NCI-H526 treated with DMSO at 0.1 percent for 48 hours (cell line): Measurements from ENCODE around the gene SMARCC1.

Experiments used
- DNase-seq: peaks from one replicate; lab custom pipeline; 2025; lab: John Stamatoyannopoulos, UW

SMARCC1 gene

DNA sequence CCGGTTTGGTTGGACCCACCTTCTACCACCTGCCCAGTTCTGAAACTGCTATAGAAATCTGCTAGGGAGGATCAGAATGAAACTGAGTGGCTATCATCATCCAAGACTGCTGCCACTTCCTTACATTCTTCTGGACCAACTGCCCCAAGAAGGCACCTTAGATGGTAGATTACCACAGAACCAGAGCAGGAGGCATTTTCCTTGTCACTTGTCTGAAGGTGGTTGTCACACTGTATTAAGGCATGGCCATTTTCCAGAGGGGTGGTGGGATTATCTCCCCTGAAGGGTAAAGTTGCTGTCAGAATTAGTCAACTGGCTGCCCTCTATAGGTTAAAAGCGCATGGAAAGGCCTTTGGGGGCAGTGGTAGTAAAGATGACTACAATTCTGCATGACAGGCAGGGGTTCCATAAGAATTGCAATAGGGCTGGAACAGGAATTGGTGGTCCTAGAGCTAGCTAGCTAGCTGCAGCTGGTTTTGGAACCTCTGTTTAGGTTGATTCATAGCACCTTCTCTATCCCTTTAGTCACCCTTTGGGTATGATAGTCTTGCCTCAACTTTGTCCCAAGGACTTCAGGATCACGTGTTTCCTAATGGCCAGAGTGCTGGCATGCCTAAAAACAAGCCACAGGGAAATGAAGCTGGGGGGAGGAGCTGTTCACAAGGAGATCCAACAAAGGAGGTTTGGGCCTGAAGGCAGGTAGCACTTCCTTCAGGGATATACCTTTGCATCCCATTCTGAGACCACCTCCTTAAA is 198.2 kb downstream of the SMARCC1 start:
- no peak for DNase-seq

- DNase-seq, result no peak
These were observed 199.9 kb downstream of the SMARCC1 start for GRCh38 chr3:47581835-47582234.

- DNase-seq, result no peak
These were observed 200.3 kb downstream of the SMARCC1 start for GRCh38 chr3:47581422-47581821.

- no peak for DNase-seq
These were observed 201.2 kb downstream of the SMARCC1 start for GRCh38 chr3:47580481-47580880.

- DNase-seq, result no peak
These were observed 201.8 kb downstream of the SMARCC1 start for GRCh38 chr3:47579875-47580274.

DNA sequence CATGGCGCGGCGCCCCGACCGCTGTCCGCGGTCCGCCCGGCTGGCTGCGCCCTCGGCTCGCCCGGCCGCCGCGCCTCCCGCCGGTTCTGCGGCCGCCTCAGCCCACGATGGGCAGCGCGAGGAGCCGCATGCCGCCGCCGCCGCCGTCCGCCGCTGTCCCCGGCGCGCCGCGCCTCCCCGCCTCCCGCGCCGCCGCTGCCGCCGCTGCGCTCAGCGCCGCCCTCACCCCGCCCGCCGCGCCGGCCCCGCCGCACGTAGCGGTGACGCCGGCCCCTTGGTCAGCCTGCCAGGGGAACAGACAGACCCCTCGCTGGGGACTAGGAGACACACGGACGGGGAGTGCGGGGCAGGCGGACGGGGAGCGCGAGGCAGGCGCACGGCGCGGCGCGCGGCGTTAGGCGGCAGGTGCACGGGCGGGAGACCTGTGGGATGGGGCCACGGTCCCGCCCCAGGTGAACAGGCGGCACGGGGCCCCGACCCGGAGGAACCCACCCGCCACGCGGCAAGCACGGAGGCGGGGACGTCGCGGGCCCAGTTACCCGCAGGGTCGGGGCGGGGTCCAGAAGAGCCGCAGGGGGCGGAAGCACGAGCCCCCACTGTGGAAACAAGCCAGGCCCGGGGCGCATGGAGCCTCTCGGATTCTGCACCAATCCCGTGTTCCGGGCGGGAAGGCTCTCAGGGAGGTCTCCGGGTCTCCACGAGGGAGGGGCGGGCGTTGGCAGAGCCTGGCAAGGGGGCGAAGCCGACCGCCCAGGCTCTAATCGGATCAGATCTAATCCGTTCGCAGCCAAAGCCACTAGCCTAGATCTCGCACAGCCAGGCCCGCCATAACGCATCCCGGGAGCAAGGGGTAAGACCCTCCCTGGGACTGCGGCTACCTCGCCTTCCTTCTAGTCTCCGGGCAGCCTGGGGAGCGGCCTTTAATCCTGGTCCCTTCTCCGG is 202.7 kb downstream of the SMARCC1 start, which contains the start of gene CSPG5:
Gene CSPG5, minus strand, starts transcription at position 175 of the 942 bp plus-strand sequence. Its CDS starts 172 bp downstream, at position 3.
- no peak for DNase-seq

DNA sequence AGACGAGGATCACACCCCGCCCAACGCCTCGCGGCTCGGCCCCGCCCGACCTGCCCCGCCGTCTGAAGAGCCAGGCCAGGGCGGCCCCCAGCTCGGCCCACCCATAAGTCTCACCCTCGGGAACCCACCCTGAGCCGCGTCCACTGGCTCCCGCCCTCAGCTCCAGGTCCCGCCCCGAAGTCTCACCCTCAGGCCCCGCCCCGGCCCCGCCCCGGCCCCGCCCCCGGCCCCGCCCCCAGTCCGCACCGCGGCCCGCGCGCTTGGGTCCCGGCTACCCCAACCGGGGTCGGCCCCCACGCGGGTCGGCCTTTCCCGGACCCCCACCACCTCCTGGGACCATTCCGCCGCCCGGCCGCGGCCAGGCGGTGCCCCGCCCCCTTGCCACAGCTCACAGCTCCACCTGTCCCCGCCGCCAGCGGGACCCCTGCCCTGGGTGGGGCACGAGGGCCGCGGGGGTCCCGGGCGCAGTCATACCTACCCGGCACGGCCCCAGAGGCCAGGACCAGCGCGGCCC is 203.5 kb downstream of the SMARCC1 start:
- no peak for DNase-seq

- DNase-seq, result no peak
These were observed 204.0 kb downstream of the SMARCC1 start for GRCh38 chr3:47577583-47578118.

DNA sequence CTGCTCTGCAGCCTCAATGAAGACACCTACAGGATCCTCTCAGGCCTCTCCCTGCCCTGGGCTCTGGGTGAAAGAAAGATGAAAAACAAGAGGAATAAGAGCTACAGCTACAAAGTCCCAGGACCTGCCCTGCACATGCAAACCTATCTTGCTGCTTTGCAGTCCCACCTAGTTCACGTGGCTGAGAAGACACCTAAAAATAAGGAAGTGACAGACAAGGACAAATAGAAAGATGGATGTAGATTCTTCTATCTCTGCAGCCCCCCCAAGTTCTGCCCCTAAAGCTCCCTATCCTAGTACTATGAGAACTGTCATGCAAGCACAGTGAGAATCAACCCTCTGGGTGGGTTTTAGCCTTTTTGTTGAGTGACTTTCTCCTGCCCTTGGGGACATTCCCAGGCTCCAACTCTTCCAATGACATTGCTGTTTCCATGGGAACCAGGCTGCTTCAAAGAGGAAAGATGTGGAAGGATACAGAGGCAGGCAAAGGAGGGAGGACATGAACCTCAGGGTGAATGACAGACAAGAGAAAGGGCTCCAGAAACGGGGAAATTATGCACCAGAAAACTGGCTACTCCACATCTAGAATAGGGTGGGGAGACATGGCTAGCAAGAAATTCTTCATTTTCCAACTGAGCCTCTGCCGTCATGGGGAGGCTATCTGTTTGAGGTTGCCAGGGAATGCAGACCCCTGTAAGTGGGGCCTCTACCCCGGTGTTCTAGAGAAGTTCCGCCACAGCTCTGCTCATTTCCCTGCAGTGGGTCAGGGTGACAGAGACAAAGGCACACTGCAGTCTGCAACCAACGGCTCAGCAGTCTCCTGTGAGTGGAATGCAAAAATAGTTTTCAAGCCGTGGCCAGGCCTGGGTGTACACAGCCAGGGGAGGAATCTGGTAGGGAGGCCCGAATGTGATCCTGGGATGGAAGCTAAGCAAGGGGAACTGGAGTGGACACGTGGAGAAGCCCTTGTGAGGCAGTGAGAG is 208.2 kb downstream of the SMARCC1 start:
- DNase-seq, result no peak

GRCh38 chr3:47571391-47572175 is 210.1 kb downstream of the SMARCC1 start:
- DNase-seq, result no peak

- no peak for DNase-seq
These were observed 212.8 kb downstream of the SMARCC1 start for GRCh38 chr3:47568901-47569300.

- no peak for DNase-seq
These were observed 214.5 kb downstream of the SMARCC1 start for GRCh38 chr3:47567149-47567548.

DNA sequence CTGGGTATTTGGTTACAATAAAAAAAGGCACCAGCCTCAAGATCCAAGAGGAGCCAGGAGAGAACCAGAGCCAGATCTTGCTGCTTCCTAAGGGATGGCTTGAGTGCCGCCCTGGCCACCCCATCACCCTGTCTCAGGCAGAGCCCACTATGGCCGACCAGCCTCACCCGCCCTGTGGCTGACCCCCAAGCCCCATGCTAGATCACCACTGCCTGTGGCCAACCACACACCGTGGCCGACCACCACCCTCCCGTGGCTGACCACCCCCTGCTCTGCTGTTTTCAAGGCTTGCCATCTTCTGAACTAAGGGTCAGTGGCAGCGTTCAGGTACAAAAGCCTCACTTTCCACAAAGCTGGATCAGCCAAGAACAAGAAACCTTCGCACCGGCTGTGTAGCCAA is 215.0 kb downstream of the SMARCC1 start:
- no peak for DNase-seq

DNA sequence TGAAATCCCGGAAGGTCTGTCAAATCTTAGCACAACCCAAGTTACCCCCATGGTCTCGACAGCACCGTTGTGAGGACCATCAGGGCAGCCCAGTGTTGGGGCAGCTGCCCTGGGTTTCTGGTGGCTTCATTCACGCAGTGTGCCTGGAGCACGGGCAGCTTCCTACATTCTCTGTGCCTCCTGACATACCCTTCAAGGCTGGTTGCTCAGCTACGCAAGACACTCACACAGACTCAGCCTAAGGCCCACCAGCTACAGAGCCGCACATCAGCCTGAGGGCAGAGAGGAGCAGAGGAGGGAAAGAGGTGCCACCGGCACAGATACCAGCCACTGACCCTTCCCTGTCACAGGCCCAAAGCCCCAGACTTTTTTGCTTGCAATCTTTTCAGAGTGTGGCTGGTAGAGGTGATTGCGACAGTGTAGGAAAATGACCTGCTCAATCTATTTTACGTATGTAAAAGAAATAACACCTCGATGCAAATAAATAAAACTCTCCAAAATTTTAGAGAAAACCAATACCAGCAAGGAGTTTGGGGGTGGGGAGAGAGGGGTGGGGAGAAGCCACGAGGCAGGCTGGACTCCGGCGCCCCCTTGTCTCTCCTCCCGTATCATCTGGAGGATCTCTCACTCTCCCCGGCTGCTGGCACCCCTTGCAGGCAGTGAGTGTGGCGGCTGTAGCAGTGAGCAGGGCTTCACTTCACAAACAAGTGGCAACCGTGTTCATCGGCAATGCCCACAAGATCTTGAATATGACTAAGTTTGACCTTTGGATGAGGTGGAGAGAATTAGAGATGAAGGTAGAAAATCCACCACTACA is 215.8 kb downstream of the SMARCC1 start:
- no peak for DNase-seq

- no peak for DNase-seq
These were observed 225.3 kb downstream of the SMARCC1 start for GRCh38 chr3:47556351-47556750.

- no peak for DNase-seq
These were observed 227.4 kb downstream of the SMARCC1 start for GRCh38 chr3:47554335-47554734.

DNA sequence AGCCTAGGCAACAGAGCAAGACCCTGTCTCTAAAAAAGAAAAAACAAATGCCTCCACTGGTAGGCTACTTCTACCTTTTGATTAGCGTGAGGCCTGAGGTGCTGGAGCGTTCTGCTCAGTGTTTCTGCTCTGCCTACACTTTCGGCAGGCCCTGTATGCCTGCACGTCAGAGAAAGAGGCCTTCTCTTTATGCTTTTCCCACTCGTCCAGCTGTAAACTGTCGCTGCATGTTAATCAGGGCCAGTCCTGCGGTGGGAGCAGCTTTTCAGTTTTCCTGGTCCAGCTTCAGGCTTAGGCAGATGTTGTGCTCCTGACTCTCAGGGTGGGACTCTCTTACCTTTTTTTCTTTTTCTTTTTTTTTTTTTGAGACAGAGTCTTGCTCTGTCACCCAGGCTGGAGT is 228.3 kb downstream of the SMARCC1 start:
- no peak for DNase-seq

DNA sequence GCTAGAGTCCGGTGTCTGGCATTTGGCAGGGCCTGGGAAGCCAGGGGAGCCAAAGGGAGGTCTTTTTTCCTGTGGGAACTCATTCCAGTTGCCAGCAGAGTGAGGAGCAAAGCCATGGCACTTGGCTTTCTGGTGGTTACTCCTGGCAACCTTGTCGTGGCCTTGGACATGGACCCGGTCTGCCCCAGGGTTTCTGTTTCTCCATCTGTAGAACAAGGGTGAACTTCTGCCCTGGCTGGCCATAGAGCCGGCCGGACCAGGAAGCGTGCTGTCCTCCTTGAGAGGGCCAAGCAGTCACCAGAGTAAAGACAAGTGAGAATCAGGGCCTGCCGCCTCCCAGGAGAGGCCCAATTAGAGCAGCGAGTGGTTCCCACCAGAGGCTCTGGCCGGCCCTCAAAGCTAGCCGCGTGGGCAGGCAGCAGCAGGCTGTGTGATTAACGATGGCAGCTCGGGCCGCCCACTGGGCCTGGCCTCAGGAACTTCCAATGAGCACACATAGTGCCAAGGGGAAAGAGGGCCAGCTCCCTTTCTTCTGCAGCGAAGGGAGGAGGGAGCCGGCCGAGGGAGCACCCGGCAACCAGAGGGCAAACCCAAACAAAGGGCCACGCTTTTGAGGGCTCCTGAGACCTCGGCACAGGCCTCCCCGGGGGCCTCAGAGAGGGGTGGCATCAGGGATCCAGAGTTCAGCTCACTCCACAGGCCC is 239.1 kb downstream of the SMARCC1 start:
- no peak for DNase-seq

- no peak for DNase-seq
These were observed 240.0 kb downstream of the SMARCC1 start for GRCh38 chr3:47541583-47542108.
